Hepatocyte (in vitro differentiated cells): ENCODE results near the gene NAV2. TPM values are rescaled to one million over a fixed set of nuclear protein-coding genes. Genes with fewer than 3 reads are reported as not detected.
"Not testable (repeated sequence)": the region's sequence is repeated elsewhere in the genome, so short reads cannot be mapped to it uniquely, and the experiment has no call there.

Experiments
- DNase-seq: peaks from one replicate; pipeline ENCODE4 v3.0.0-alpha.2; 2016; ENCODE audit warnings: low spot score
- H2AFZ ChIP-seq: fragments of 200-600 bp; sonication (generic); 2 replicates; pipeline ENCODE4 v1.6.0; 2016; ENCODE audit warnings: antibody characterized with exemption, mild to moderate bottlenecking
- H3K27ac ChIP-seq: fragments of 200-600 bp; sonication (generic); 2 replicates; pipeline ENCODE4 v1.5.1; 2016; ENCODE audit warnings: mild to moderate bottlenecking
- H3K27me3 ChIP-seq: fragments of 200-600 bp; sonication (generic); 2 replicates; pipeline ENCODE4 v1.6.1; 2016
- H3K36me3 ChIP-seq: fragments of 200-600 bp; sonication (generic); replicated peaks from 2 replicates; pipeline ENCODE4 v1.5.1; 2016; ENCODE audit warnings: low read depth; ENCODE audit not compliant: insufficient read depth
- H3K4me1 ChIP-seq: fragments of 200-600 bp; sonication (generic); 2 replicates; pipeline ENCODE4 v1.5.1; 2016; ENCODE audit warnings: mild to moderate bottlenecking, moderate library complexity; ENCODE audit not compliant: insufficient read depth
- H3K4me2 ChIP-seq: fragments of 200-600 bp; sonication (generic); 2 replicates; pipeline ENCODE4 v1.6.0; 2016
- H3K4me3 ChIP-seq: fragments of 200-600 bp; sonication (generic); 2 replicates; pipeline ENCODE4 v1.5.1; 2016; ENCODE audit warnings: mild to moderate bottlenecking
- H3K79me2 ChIP-seq: fragments of 200-600 bp; sonication (generic); 2 replicates; pipeline ENCODE4 v1.6.0; 2017; ENCODE audit warnings: mild to moderate bottlenecking
- H3K9me2 ChIP-seq: fragments of 200-600 bp; sonication (generic); replicated peaks from 2 replicates; pipeline ENCODE4 v1.6.0; 2017; ENCODE audit warnings: mild to moderate bottlenecking; ENCODE audit not compliant: insufficient read depth
- H3K9me3 ChIP-seq: fragments of 200-600 bp; sonication (generic); 2 replicates; pipeline ENCODE4 v1.5.1; 2016; ENCODE audit warnings: low read depth, mild to moderate bottlenecking
- H4K20me1 ChIP-seq: fragments of 200-600 bp; sonication (generic); 2 replicates; pipeline ENCODE4 v1.6.0; 2016; ENCODE audit warnings: mild to moderate bottlenecking; ENCODE audit not compliant: insufficient read depth, poor library complexity, severe bottlenecking
- EZH2 ChIP-seq: fragments of 200-600 bp; sonication (generic); IDR thresholded peaks from 2 replicates; pipeline ENCODE4 v1.6.1; 2016; ENCODE audit warnings: antibody characterized with exemption, mild to moderate bottlenecking, borderline replicate concordance
- EZH2phosphoT487 ChIP-seq: fragments of 200-600 bp; sonication (generic); IDR thresholded peaks from one replicate; pipeline ENCODE4 v1.6.1; 2018; ENCODE audit warnings: antibody characterized with exemption, mild to moderate bottlenecking, low read depth, moderate library complexity; ENCODE audit not compliant: unreplicated experiment, severe bottlenecking
- WGBS: methylation state at CpG from one replicate; pipeline ENCODE4 v1.1.6; 2016; ENCODE audit warnings: low lambda C conversion rate; ENCODE audit errors: missing lambda C conversion rate; 5-methylcytosine and 5-hydroxymethylcytosine counted together
- polyA plus RNA-seq: library from polyadenylated mRNA; unstranded; fragments of >200 nt; fragmentation: Nextera tagmentation; extraction: Ambion mirVana; gene quantifications from 2 replicates; pipeline ENCODE4 v1.2.1, GENCODE V29; 2016
- total RNA-seq: library from RNA; depleted of rRNA; stranded (reverse); fragments of >200 nt; gene quantifications from 2 replicates; pipeline ENCODE4 v1.2.3, GENCODE V29; 2014
- TF ChIP-seq, protein P1 (sequence below): fragments of 200-600 bp; sonication (generic); IDR thresholded peaks from 2 replicates; pipeline ENCODE4 v1.5.1; 2016; ENCODE audit warnings: antibody characterized with exemption, mild to moderate bottlenecking; ENCODE audit not compliant: poor library complexity

Gene NAV2
- total and polyA plus RNA-seq, 2 experiments from 2014 or later: 23.7 to 30.8 TPM

DNA sequence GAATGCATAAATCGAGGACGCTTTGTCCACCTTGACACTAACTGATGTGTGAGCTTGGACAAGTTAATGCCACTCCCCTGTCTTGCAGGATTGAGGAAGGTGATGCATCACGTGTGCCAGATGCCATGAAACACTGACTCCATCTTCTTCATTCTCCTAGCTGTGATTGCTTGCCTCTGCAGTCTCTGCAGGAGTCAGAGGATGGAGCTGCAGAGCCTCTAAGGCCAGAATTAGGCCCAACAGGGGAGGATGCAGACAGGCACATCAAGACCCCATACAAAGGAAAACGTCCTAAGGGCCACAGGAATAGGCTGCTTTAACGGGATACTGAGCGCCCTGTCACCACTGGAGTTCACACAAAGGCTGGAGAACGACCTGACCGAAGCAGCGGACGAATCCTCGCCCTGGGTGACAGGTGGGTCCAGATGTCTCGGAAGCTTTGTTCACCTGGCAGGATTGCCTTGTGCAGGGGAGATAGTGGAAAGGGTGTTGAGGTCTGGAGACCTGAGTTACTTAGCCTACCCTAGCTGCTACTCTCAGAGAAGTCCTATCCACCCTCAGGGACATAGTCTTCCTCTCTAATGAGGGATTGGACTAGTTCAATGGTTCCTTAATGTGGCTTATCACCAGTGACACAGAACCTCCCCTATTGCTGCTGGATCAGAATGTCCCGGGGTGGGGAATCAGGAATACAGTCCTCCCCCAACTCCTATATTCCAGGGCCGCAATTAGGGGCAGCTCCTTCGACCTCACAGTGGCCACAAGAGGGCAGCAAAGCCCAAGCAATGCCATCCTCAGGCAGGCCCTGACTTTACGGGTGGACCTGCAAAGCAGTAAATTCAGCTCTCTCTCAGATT lies 415.3 kb downstream of the NAV2 start:
- DNase-seq: peak; percentile 88
- no peak overlapping the region for H3K27ac ChIP-seq
- H4K20me1 ChIP-seq: no peaks in the 10 kb centered on the region
- TF ChIP-seq EZH2phosphoT487: no peak
- TF ChIP-seq EZH2: no peak
- TF ChIP-seq, protein P1, sequence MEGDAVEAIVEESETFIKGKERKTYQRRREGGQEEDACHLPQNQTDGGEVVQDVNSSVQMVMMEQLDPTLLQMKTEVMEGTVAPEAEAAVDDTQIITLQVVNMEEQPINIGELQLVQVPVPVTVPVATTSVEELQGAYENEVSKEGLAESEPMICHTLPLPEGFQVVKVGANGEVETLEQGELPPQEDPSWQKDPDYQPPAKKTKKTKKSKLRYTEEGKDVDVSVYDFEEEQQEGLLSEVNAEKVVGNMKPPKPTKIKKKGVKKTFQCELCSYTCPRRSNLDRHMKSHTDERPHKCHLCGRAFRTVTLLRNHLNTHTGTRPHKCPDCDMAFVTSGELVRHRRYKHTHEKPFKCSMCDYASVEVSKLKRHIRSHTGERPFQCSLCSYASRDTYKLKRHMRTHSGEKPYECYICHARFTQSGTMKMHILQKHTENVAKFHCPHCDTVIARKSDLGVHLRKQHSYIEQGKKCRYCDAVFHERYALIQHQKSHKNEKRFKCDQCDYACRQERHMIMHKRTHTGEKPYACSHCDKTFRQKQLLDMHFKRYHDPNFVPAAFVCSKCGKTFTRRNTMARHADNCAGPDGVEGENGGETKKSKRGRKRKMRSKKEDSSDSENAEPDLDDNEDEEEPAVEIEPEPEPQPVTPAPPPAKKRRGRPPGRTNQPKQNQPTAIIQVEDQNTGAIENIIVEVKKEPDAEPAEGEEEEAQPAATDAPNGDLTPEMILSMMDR: peak; percentile 88
- H3K9me2 ChIP-seq: no peaks in the 10 kb centered on the region
- H2AFZ ChIP-seq: no peak overlapping the region
- no peaks in the 10 kb centered on the region for H3K36me3 ChIP-seq
- H3K79me2 ChIP-seq: no peaks in the 10 kb centered on the region
- no peaks in the 10 kb centered on the region for H3K9me3 ChIP-seq
- H3K4me3 ChIP-seq: no peak overlapping the region
- no peaks in the 10 kb centered on the region for H3K27me3 ChIP-seq
- WGBS: 64% methylated on average over 16 of the region's 16 CpGs
- no peak overlapping the region for H3K4me2 ChIP-seq
- H3K4me1 ChIP-seq: peaks cover 12% of the 10 kb centered on the region

DNA sequence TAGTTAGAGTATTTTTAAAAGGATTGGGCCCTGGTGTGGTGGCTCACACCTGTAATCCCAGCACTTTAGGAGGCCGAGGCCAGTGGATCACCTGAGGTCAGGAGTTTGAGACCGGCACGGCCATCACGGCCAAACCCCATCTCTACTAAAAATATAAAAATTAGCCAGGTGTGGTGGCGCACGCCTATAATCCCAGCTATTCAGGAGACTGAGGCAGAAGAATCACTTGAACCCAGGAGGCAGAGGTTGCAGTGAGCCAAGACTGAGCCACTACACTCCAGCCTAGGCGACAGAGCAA lies 415.8 kb downstream of the NAV2 start:
- H3K27me3 ChIP-seq, H3K4me3 ChIP-seq, H3K4me2 ChIP-seq, H3K9me2 ChIP-seq, H4K20me1 ChIP-seq, H3K9me3 ChIP-seq, DNase-seq, H3K27ac ChIP-seq, H2AFZ ChIP-seq, H3K36me3 ChIP-seq, H3K79me2 ChIP-seq: not testable (repeated sequence)
- 87% methylated on average over 7 of the region's 7 CpGs for WGBS
- H3K4me1 ChIP-seq: peaks cover 12% of the 10 kb centered on the region

GRCh38 chr11:20129665-20130064 lies 417.0 kb downstream of the NAV2 start:
- H3K27ac ChIP-seq: no peak overlapping the region
- no peaks in the 10 kb centered on the region for H3K9me2 ChIP-seq
- H3K4me1 ChIP-seq: peaks cover 12% of the 10 kb centered on the region
- H2AFZ ChIP-seq: no peak overlapping the region
- no peaks in the 10 kb centered on the region for H3K27me3 ChIP-seq
- DNase-seq: peak; percentile 20
- TF ChIP-seq EZH2 (no peak), EZH2phosphoT487 (no peak)
- TF ChIP-seq, protein P1: no peak
- H4K20me1 ChIP-seq: no peaks in the 10 kb centered on the region
- no peaks in the 10 kb centered on the region for H3K9me3 ChIP-seq
- no peak overlapping the region for H3K4me2 ChIP-seq
- no peaks in the 10 kb centered on the region for H3K79me2 ChIP-seq
- 65% methylated on average over 4 of the region's 4 CpGs for WGBS
- no peaks in the 10 kb centered on the region for H3K36me3 ChIP-seq
- no peak overlapping the region for H3K4me3 ChIP-seq

DNA sequence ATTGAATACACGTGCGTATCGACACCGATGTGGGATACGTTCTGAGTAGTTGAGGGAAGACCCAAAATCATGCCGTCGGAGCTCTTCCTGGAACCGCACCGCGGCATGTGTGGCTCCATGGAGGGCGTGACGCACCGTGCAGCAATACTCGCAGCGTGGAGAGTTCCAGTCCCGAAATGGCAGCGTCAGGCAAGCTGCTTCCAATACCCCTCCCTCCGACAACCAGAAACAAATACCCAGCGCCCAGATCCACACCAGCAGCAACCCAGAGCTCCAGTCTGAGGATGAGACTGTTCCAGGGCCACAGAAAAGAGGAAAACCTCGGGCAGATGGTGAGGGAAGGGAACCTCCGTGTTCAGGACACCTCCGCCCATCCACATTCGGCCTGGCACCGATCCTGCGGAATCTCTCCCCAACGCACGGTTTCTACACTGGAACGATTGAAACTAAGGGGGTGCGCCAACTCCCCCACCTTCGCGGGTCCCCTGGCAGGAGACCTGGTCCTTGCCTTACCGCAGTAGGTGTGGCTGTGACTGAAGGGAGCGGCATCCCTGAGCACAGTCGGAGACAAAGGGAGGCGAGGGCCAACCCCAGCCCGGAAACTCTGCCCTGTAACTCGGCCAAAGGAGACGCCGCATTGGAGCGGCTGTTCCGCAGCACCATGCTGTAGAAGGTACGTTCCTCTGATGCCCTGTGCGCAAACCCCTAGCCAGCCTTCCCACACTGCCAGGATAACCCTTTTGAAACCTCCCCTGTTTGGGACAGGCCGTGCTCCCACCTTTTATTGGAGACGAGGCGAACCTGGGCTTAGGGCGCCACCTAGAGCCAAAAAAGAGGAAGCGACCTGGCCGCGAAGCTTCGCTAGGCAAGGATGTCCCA lies 419.4 kb downstream of the NAV2 start:
- peak overlapping the region; percentile 4 for H3K4me3 ChIP-seq
- no peaks in the 10 kb centered on the region for H3K9me2 ChIP-seq
- H3K4me2 ChIP-seq: peak overlapping the region; percentile 82
- H4K20me1 ChIP-seq: no peaks in the 10 kb centered on the region
- H3K27ac ChIP-seq: no peak overlapping the region
- no peaks in the 10 kb centered on the region for H3K9me3 ChIP-seq
- no peaks in the 10 kb centered on the region for H3K27me3 ChIP-seq
- WGBS: 44% methylated on average over 51 of the region's 51 CpGs
- peak; percentile 76 for DNase-seq
- H3K4me1 ChIP-seq: peaks cover 12% of the 10 kb centered on the region
- H3K36me3 ChIP-seq: no peaks in the 10 kb centered on the region
- H3K79me2 ChIP-seq: no peaks in the 10 kb centered on the region
- peak overlapping the region; percentile 63 for H2AFZ ChIP-seq
- no peak for TF ChIP-seq EZH2
- TF ChIP-seq, protein P1: peak; percentile 92
